Neuronal stem cell (in vitro differentiated cells): ENCODE results near the gene PRKN.
A peak's percentile ranks its signal among the peaks of the same experiment; 100 is the strongest.

Source experiments
- DNase-seq: peaks from one replicate; pipeline ENCODE4 v3.0.0-alpha.2; 2013; ENCODE audit warnings: low spot score
- H2AFZ ChIP-seq: one replicate; pipeline ENCODE4 v1.6.1; 2013; ENCODE audit warnings: mild to moderate bottlenecking, low read length, inconsistent platforms
- H2AK5ac ChIP-seq: 2 replicates; pipeline ENCODE4 v1.6.1; 2013; ENCODE audit warnings: low read depth, mild to moderate bottlenecking, inconsistent platforms, low read length, moderate library complexity, mixed read lengths
- H2BK120ac ChIP-seq: 2 replicates; pipeline ENCODE4 v1.6.1; 2013; ENCODE audit warnings: low read depth, mild to moderate bottlenecking, inconsistent platforms, low read length, moderate library complexity, mixed read lengths
- H2BK12ac ChIP-seq: one replicate; pipeline ENCODE4 v1.6.1; 2013; ENCODE audit warnings: low read length, inconsistent platforms
- H2BK15ac ChIP-seq: 2 replicates; pipeline ENCODE4 v1.6.1; 2013; ENCODE audit warnings: mild to moderate bottlenecking, low read length, inconsistent platforms, mixed read lengths
- H2BK5ac ChIP-seq: one replicate; pipeline ENCODE4 v1.6.1; 2013; ENCODE audit warnings: inconsistent platforms, mild to moderate bottlenecking, low read length, moderate library complexity
- H3K14ac ChIP-seq: one replicate; pipeline ENCODE4 v1.6.1; 2013; ENCODE audit warnings: low read length, inconsistent platforms
- H3K18ac ChIP-seq: 2 replicates; pipeline ENCODE4 v1.6.1; 2013; ENCODE audit warnings: low read length, inconsistent platforms
- H3K23ac ChIP-seq: 2 replicates; pipeline ENCODE4 v1.6.1; 2013; ENCODE audit warnings: low read depth, mild to moderate bottlenecking, mixed read lengths, low read length, inconsistent platforms; ENCODE audit not compliant: poor library complexity
- H3K27ac ChIP-seq: replicated peaks from 3 replicates; pipeline ENCODE4 v1.5.1; 2013; ENCODE audit warnings: low read length, inconsistent platforms
- H3K27me3 ChIP-seq, 3 experiments: 2 replicates each; pipeline ENCODE4 v1.6.1; 2013; ENCODE audit warnings: low read length in 3 of 3, mild to moderate bottlenecking in 2 of 3, inconsistent platforms in 1 of 3, low read depth in 1 of 3, mixed read lengths in 1 of 3, moderate library complexity in 1 of 3; ENCODE audit not compliant: control insufficient read depth in 3 of 3, insufficient read depth in 3 of 3
- H3K36me3 ChIP-seq, 2 donors: replicated peaks in 1 of 2; 2 replicates each; pipeline ENCODE4 v1.6.1; 2013; ENCODE audit warnings: low read length in 2 of 2; ENCODE audit not compliant: control insufficient read depth in 2 of 2, insufficient read depth in 2 of 2
- H3K4ac ChIP-seq: 2 replicates; pipeline ENCODE4 v1.6.1; 2013; ENCODE audit warnings: inconsistent platforms, mild to moderate bottlenecking, low read length, moderate library complexity
- H3K4me1 ChIP-seq, 2 donors: 1 replicate in 1 of 2; 2 replicates in 1 of 2; pipeline ENCODE4 v1.6.1; 2013; ENCODE audit warnings: low read length in 2 of 2, low read depth in 1 of 2; ENCODE audit not compliant: control insufficient read depth in 2 of 2, insufficient read depth in 1 of 2
- H3K4me2 ChIP-seq: one replicate; pipeline ENCODE4 v1.6.1; 2013; ENCODE audit warnings: mild to moderate bottlenecking, low read length, inconsistent platforms; ENCODE audit not compliant: insufficient read depth, poor library complexity, severe bottlenecking
- H3K4me3 ChIP-seq, 2 donors: 2 replicates each; pipeline ENCODE4 v1.5.1; 2013; ENCODE audit warnings: low read length in 2 of 2, mild to moderate bottlenecking in 2 of 2, inconsistent platforms in 1 of 2, moderate library complexity in 1 of 2
- H3K79me1 ChIP-seq: one replicate; pipeline ENCODE4 v1.6.1; 2013; ENCODE audit warnings: low read depth, mild to moderate bottlenecking, inconsistent platforms, low read length, moderate library complexity
- H3K9ac ChIP-seq: one replicate; pipeline ENCODE4 v1.6.1; 2013; ENCODE audit warnings: mild to moderate bottlenecking, low read depth, low read length, inconsistent platforms; ENCODE audit not compliant: poor library complexity
- H3K9me3 ChIP-seq, 2 donors: replicated peaks in 1 of 2; 2 replicates each; pipeline versions ENCODE3 to v1.6.1; 2013; ENCODE audit warnings: low read length in 2 of 2, mild to moderate bottlenecking in 2 of 2, inconsistent platforms in 1 of 2, low read depth in 1 of 2, mixed read lengths in 1 of 2, moderate library complexity in 1 of 2; ENCODE audit not compliant: control insufficient read depth in 2 of 2, insufficient read depth in 1 of 2
- H4K8ac ChIP-seq: one replicate; pipeline ENCODE4 v1.6.1; 2013; ENCODE audit warnings: low read depth, mild to moderate bottlenecking, inconsistent platforms, low read length, moderate library complexity
- H4K91ac ChIP-seq: one replicate; pipeline ENCODE4 v1.6.1; 2013; ENCODE audit warnings: low read length, low read depth, mild to moderate bottlenecking, inconsistent platforms; ENCODE audit not compliant: poor library complexity
- WGBS, 2 donors: extraction: QIAGEN DNeasy Blood & Tissue Kit; methylation state at CpG; one replicate each; pipeline ENCODE4 v1.1.7; 2013; ENCODE audit warnings: missing lambda C conversion rate in 2 of 2, mixed read lengths in 1 of 2; ENCODE audit not compliant: insufficient read length in 2 of 2, insufficient replicate concordance in 1 of 2; ENCODE audit errors: extremely low coverage in 2 of 2; 5-methylcytosine and 5-hydroxymethylcytosine counted together

PRKN gene

GRCh38 chr6:161840380-161840779 is 887.2 kb downstream of the PRKN start:
- Histone ChIP-seq H4K8ac (no peak overlapping the region), H3K36me3 (no peaks in the 10 kb centered on the region), H3K4me2 (no peak overlapping the region), H3K4me1 (peaks cover 10 to 12% of the 10 kb centered on the region in 2 donors), H4K91ac (no peak overlapping the region), H3K23ac (no peak overlapping the region), H3K9ac (no peak overlapping the region), H2BK120ac (no peak overlapping the region), H3K14ac (no peak overlapping the region), H2AFZ (no peak overlapping the region), H3K18ac (no peak overlapping the region), H2AK5ac (no peak overlapping the region), H2BK15ac (no peak overlapping the region), H2BK5ac (no peak overlapping the region), H3K27me3 (no peaks in the 10 kb centered on the region), H2BK12ac (no peak overlapping the region), H3K79me1 (no peaks in the 10 kb centered on the region), H3K27ac (no peak overlapping the region), H3K4me3 (no peak overlapping the region), H3K9me3 (no peaks in the 10 kb centered on the region), H3K4ac (no peak overlapping the region)
- WGBS, 2 donors, result no CpG with 5 or more reads among the region's 3 CpGs
- DNase-seq, result no peak

GRCh38 chr6:161838306-161839035 is 889.1 kb downstream of the PRKN start:
- Histone ChIP-seq H2AK5ac (no peak overlapping the region), H2AFZ (peak overlapping the region; percentile 65), H3K4me1 (peaks cover 10 to 12% of the 10 kb centered on the region in 2 donors), H3K9ac (no peak overlapping the region), H3K23ac (peak overlapping the region; percentile 28), H3K27me3 (no peaks in the 10 kb centered on the region), H2BK120ac (no peak overlapping the region), H2BK12ac (no peak overlapping the region), H3K18ac (peak overlapping the region; percentile 46), H3K27ac (no peak overlapping the region), H4K91ac (no peak overlapping the region), H2BK15ac (no peak overlapping the region), H3K36me3 (no peaks in the 10 kb centered on the region), H3K4ac (no peak overlapping the region), H3K4me3 (no peak overlapping the region), H3K9me3 (no peaks in the 10 kb centered on the region), H4K8ac (peak overlapping the region; percentile 30), H3K4me2 (no peak overlapping the region), H2BK5ac (no peak overlapping the region), H3K79me1 (no peaks in the 10 kb centered on the region), H3K14ac (no peak overlapping the region)
- no CpG with 5 or more reads among the region's 14 CpGs for WGBS, 2 donors
- no peak for DNase-seq

GRCh38 chr6:161837854-161838253 is 889.7 kb downstream of the PRKN start:
- no peak overlapping the region for H3K18ac ChIP-seq
- no peak overlapping the region for H2BK15ac ChIP-seq
- no peak overlapping the region for H3K4ac ChIP-seq
- no peak overlapping the region for H3K4me3 ChIP-seq
- H2BK12ac ChIP-seq, result no peak overlapping the region
- no peaks in the 10 kb centered on the region for H3K36me3 ChIP-seq
- H2AK5ac ChIP-seq, result no peak overlapping the region
- H3K27ac ChIP-seq, result no peak overlapping the region
- no peak overlapping the region for H3K4me2 ChIP-seq
- H2BK5ac ChIP-seq, result no peak overlapping the region
- H2AFZ ChIP-seq, result peak overlapping the region; percentile 30
- H3K9ac ChIP-seq, result no peak overlapping the region
- H4K91ac ChIP-seq, result no peak overlapping the region
- H4K8ac ChIP-seq, result no peak overlapping the region
- no peak for DNase-seq
- H3K9me3 ChIP-seq, result no peaks in the 10 kb centered on the region
- no peak overlapping the region for H3K23ac ChIP-seq
- no peak overlapping the region for H2BK120ac ChIP-seq
- H3K27me3 ChIP-seq, result no peaks in the 10 kb centered on the region
- H3K79me1 ChIP-seq, result no peaks in the 10 kb centered on the region
- WGBS, 2 donors, result no CpG with 5 or more reads among the region's 2 CpGs
- H3K14ac ChIP-seq, result no peak overlapping the region
- H3K4me1 ChIP-seq, result peaks cover 10 to 12% of the 10 kb centered on the region in 2 donors

GRCh38 chr6:161837449-161837735 is 890.2 kb downstream of the PRKN start:
- no peak overlapping the region for H2AFZ ChIP-seq

More at GRCh38 chr6:161837449-161837735, 890.2 kb downstream of the PRKN start:
- H3K4me1 ChIP-seq, result peaks cover 10 to 12% of the 10 kb centered on the region in 2 donors
- H3K9ac ChIP-seq, result no peak overlapping the region
- no peak overlapping the region for H3K14ac ChIP-seq
- H3K4me2 ChIP-seq, result no peak overlapping the region
- no peak overlapping the region for H3K18ac ChIP-seq
- no peak overlapping the region for H2BK120ac ChIP-seq
- no peak overlapping the region for H4K91ac ChIP-seq
- no peak for DNase-seq
- no peak overlapping the region for H2AK5ac ChIP-seq
- no CpG with 5 or more reads among the region's 1 CpG for WGBS, 2 donors
- no peak overlapping the region for H2BK15ac ChIP-seq
- H3K4me3 ChIP-seq, result no peak overlapping the region
- H3K27ac ChIP-seq, result no peak overlapping the region
- no peaks in the 10 kb centered on the region for H3K9me3 ChIP-seq
- H3K4ac ChIP-seq, result no peak overlapping the region
- H3K79me1 ChIP-seq, result no peaks in the 10 kb centered on the region
- no peaks in the 10 kb centered on the region for H3K27me3 ChIP-seq
- H4K8ac ChIP-seq, result no peak overlapping the region
- H3K23ac ChIP-seq, result no peak overlapping the region
- H2BK5ac ChIP-seq, result no peak overlapping the region
- H3K36me3 ChIP-seq, result no peaks in the 10 kb centered on the region
- H2BK12ac ChIP-seq, result no peak overlapping the region
